ENCODE measurements around the gene ZBTB7C. TPM values are rescaled to one million over a fixed set of nuclear protein-coding genes. Genes with fewer than 3 reads are reported as not detected.
A peak's percentile ranks its signal among the peaks of the same experiment; 100 is the strongest.

Gene ZBTB7C
- total and polyA plus RNA-seq, 8 donors, result 3.0 to 47.8 (median 19.3) TPM

GRCh38 chr18:48217258-48218250 lies 191.6 kb downstream of the ZBTB7C start:
- no peak for TF ChIP-seq CTCF (IDR thresholded peaks at IDR 0.05)
- TF ChIP-seq POLR2AphosphoS5 (IDR thresholded peaks at IDR 0.05), result no peak
- TF ChIP-seq POLR2A (IDR thresholded peaks at IDR 0.05), result no peak
- no peak for TF ChIP-seq EP300 (IDR thresholded peaks at IDR 0.05)
- WGBS, 5 donors, result 79 to 87% (median 81%) methylated on average over 8 to 15 of the region's 15 CpGs
- no peaks in the 10 kb centered on the region for H3K36me3 ChIP-seq
- H3K27ac ChIP-seq, result no peak overlapping the region
- H3K4me3 ChIP-seq, result no peak overlapping the region
- H3K27me3 ChIP-seq, result no peaks in the 10 kb centered on the region
- intact Hi-C loops (cut with DNase I; ENCODE audit: low total_unique reads), result no loop called here
- H3K9me3 ChIP-seq, result no peaks in the 10 kb centered on the region
- peak in 1 of 2 donors; percentile 48 for DNase-seq
- peaks cover 0 to 6% (median 0%) of the 10 kb centered on the region in 4 donors for H3K4me1 ChIP-seq

GRCh38 chr18:48216639-48217257 lies 192.4 kb downstream of the ZBTB7C start:
- no peaks in the 10 kb centered on the region for H3K27me3 ChIP-seq
- H3K4me1 ChIP-seq, result no peaks in the 10 kb centered on the region
- H3K27ac ChIP-seq, result no peak overlapping the region
- peak in 1 of 2 donors; percentile 63 for DNase-seq
- no peaks in the 10 kb centered on the region for H3K36me3 ChIP-seq
- WGBS, 5 donors, result 78 to 89% (median 86%) methylated on average over 9 of the region's 9 CpGs
- intact Hi-C loops (cut with DNase I; ENCODE audit: low total_unique reads), result no loop called here
- TF ChIP-seq EP300 (IDR thresholded peaks at IDR 0.05) (no peak), CTCF (IDR thresholded peaks at IDR 0.05) (no peak), POLR2A (IDR thresholded peaks at IDR 0.05) (no peak), POLR2AphosphoS5 (IDR thresholded peaks at IDR 0.05) (no peak)
- H3K9me3 ChIP-seq, result no peaks in the 10 kb centered on the region
- no peak overlapping the region for H3K4me3 ChIP-seq

DNA sequence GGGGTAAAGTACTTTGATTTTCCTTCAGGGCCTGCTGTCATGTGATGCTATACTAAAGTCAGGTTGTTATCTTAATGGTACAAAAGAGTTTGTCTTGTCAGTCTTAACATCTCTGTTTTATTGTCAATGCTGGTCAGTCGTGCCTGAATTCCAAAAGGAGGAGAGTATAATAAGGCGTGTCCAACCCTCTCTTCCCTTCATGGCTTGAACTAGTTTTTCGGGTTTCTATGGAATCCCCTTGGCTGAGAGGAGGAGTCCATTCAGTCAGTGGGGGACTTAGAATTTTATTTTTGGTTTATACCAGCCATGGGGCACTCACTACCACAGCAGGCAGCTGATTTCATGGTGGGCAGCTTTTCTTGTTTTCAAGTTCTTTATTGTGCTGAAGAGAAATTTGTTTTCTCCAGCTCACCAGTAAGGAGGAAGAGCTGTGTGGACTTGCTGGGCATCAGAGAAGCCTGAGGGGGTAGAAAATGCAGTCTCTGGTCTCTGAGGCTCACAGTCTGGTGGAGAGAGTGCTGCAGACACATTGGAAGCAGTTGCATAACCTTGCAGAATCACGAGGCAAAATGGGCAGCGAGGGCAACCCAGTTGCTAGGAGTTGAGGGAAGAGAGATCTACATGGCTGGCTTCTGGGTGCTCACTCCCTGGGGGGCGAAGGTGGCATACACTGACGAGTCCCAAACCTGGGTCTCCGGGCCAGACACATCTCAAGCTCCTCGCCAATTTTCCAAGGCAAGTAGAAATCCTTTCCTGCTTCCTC lies 193.1 kb downstream of the ZBTB7C start:
- TF ChIP-seq CTCF (IDR thresholded peaks at IDR 0.05), result no peak
- no peak for TF ChIP-seq POLR2A (IDR thresholded peaks at IDR 0.05)
- no peak for TF ChIP-seq POLR2AphosphoS5 (IDR thresholded peaks at IDR 0.05)
- no peak for TF ChIP-seq EP300 (IDR thresholded peaks at IDR 0.05)
- no peak overlapping the region for H3K4me3 ChIP-seq
- H3K27me3 ChIP-seq, result no peaks in the 10 kb centered on the region
- DNase-seq, result no peak
- intact Hi-C loops (cut with DNase I; ENCODE audit: low total_unique reads), result no loop called here
- no peaks in the 10 kb centered on the region for H3K36me3 ChIP-seq
- 78 to 89% (median 81%) methylated on average over 9 of the region's 9 CpGs for WGBS, 5 donors
- no peaks in the 10 kb centered on the region for H3K9me3 ChIP-seq
- no peaks in the 10 kb centered on the region for H3K4me1 ChIP-seq
- H3K27ac ChIP-seq, result no peak overlapping the region

GRCh38 chr18:48213791-48214190 lies 195.4 kb downstream of the ZBTB7C start:
- Histone ChIP-seq H3K4me3 (no peak overlapping the region), H3K9me3 (no peaks in the 10 kb centered on the region), H3K36me3 (no peaks in the 10 kb centered on the region), H3K4me1 (peaks cover 0 to 3% (median 1%) of the 10 kb centered on the region in 4 donors), H3K27me3 (no peaks in the 10 kb centered on the region), H3K27ac (no peak overlapping the region)
- intact Hi-C loops (cut with DNase I; ENCODE audit: low total_unique reads), result no loop called here
- no peak for TF ChIP-seq CTCF (IDR thresholded peaks at IDR 0.05)
- TF ChIP-seq POLR2A (IDR thresholded peaks at IDR 0.05), result no peak
- no peak for TF ChIP-seq EP300 (IDR thresholded peaks at IDR 0.05)
- TF ChIP-seq POLR2AphosphoS5 (IDR thresholded peaks at IDR 0.05), result no peak
- WGBS, 5 donors, result 92 to 95% (median 93%) methylated on average over 9 of the region's 9 CpGs
- DNase-seq, result no peak
